Brain microvascular endothelial cell (primary cell): ENCODE measurements around the gene LCNL1.

Experiments
- DNase-seq: peaks from one replicate; pipeline ENCODE4 v3.0.0-alpha.2; 2020
- H3K27ac ChIP-seq: fragments of 250-450 bp; sonication (Bioruptor Pico); 2 replicates; pipeline ENCODE4 v1.5.1; 2020; ENCODE audit warnings: mild to moderate bottlenecking, moderate library complexity
- H3K27me3 ChIP-seq: fragments of 250-450 bp; sonication (Bioruptor Pico); replicated peaks from 2 replicates; pipeline ENCODE4 v1.5.1; 2020; ENCODE audit warnings: mild to moderate bottlenecking
- H3K36me3 ChIP-seq: fragments of 250-450 bp; sonication (Bioruptor Pico); replicated peaks from 2 replicates; pipeline ENCODE4 v1.5.1; 2020; ENCODE audit warnings: mild to moderate bottlenecking
- H3K4me3 ChIP-seq: 2 replicates; pipeline ENCODE4 v1.5.1; 2011; ENCODE audit warnings: low read depth, mild to moderate bottlenecking, control low read depth, low read length, moderate library complexity
- in situ Hi-C: cut with HindIII; loops from 2 replicates; pipeline ENCODE4 v1.10.0; 2017; ENCODE audit warnings: low sequenced_read_pairs, low pct_ligation_motif_present
- TF ChIP-seq, protein P1 (sequence below): IDR thresholded peaks from 2 replicates; pipeline ENCODE4 v1.5.1; 2011; ENCODE audit warnings: low read depth, mild to moderate bottlenecking, moderate library complexity, low read length, control low read depth, inconsistent platforms; ENCODE audit errors: missing control alignments

The LCNL1 gene

DNA sequence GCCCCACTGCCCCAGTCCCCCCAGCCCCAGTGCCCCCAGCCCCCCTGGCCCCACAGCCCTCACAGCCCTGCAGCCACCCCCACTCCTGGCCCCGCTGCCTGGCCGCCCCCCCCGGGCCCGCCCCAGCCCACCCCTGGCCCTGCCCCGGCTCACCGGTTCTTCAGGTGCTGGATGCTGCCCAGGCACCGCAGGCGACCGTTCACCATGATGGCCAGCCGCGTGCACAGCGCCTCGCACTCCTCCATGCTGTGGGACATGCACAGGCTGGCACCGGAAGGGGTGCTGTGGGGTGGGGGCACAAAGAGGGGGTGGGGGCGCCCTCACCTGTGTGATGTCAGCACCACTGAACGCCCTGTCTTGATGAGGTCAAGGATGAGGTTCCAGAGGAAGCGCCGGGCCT is 26.4 kb downstream of the LCNL1 start:
- no peaks in the 10 kb centered on the region for H3K27me3 ChIP-seq
- TF ChIP-seq, protein P1, sequence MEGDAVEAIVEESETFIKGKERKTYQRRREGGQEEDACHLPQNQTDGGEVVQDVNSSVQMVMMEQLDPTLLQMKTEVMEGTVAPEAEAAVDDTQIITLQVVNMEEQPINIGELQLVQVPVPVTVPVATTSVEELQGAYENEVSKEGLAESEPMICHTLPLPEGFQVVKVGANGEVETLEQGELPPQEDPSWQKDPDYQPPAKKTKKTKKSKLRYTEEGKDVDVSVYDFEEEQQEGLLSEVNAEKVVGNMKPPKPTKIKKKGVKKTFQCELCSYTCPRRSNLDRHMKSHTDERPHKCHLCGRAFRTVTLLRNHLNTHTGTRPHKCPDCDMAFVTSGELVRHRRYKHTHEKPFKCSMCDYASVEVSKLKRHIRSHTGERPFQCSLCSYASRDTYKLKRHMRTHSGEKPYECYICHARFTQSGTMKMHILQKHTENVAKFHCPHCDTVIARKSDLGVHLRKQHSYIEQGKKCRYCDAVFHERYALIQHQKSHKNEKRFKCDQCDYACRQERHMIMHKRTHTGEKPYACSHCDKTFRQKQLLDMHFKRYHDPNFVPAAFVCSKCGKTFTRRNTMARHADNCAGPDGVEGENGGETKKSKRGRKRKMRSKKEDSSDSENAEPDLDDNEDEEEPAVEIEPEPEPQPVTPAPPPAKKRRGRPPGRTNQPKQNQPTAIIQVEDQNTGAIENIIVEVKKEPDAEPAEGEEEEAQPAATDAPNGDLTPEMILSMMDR: no peak
- H3K36me3 ChIP-seq: peaks cover 3% of the 10 kb centered on the region
- H3K27ac ChIP-seq: no peak overlapping the region
- in situ Hi-C loops: no loop called here
- H3K4me3 ChIP-seq: no peak overlapping the region
- DNase-seq: no peak

DNA sequence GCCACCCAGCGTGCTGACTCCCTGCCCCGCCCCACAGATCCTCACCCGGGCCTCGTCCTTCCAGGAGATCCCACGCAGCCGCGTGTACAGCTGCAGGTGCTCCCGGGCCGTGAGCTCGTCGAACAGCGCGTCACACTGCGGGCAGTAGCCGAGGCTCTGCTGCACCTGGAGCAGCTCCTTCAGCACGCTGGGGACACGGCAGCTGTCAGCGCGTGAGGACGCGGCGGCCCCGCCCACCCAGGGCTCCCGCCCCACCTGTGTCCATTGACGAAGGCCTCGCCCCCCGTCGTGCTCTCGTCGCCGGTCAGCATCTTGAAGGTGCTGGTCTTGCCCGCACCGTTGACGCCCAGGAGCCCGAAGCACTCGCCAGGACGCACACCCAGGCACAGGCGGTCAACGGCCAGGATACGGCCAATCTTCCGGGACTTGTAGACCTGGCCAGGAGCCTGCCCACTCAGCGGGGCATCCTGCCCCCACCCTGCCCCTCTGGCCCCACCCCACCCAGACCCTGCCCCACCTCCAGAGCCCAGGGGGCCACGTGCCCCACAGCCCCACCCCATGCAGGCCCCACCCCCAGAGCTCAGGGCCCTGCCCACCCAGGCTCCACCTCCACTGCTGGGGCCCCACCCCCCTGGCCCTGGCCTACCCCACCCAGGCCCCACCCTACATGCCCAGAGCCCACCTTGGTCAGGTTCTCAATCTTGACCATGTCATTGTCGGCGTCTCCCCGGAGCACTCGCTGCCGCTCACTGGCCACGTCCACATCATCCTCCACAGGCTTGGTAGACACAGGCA is 27.3 kb downstream of the LCNL1 start:
- Histone ChIP-seq H3K27me3 (no peaks in the 10 kb centered on the region), H3K4me3 (no peak overlapping the region), H3K36me3 (peaks cover 5% of the 10 kb centered on the region), H3K27ac (no peak overlapping the region)
- TF ChIP-seq, protein P1: no peak
- in situ Hi-C loops: no loop called here
- DNase-seq: no peak

DNA sequence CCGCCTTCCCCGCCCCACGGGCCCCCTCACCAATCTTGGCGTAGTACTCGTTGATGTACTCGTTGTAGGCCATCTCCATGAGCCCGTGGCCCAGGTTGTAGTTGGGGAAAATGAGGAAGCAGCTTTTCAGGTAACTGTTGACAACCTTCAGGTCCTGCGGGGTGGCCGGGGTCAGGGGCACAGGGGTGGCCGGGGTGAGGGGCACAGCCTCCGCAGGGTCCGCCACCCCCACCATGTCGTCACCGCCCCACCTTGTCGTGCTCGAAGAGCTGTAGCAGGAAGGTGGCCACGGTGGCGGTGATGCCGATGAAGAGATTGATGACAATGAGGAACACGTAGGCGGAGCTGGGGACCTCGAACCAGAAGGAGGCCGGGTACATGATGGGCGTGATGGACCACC is 28.4 kb downstream of the LCNL1 start:
- TF ChIP-seq, protein P1: no peak
- Histone ChIP-seq H3K27me3 (no peaks in the 10 kb centered on the region), H3K4me3 (no peak overlapping the region), H3K27ac (no peak overlapping the region), H3K36me3 (peaks cover 13% of the 10 kb centered on the region)
- DNase-seq: no peak
- in situ Hi-C loops: no loop called here

DNA sequence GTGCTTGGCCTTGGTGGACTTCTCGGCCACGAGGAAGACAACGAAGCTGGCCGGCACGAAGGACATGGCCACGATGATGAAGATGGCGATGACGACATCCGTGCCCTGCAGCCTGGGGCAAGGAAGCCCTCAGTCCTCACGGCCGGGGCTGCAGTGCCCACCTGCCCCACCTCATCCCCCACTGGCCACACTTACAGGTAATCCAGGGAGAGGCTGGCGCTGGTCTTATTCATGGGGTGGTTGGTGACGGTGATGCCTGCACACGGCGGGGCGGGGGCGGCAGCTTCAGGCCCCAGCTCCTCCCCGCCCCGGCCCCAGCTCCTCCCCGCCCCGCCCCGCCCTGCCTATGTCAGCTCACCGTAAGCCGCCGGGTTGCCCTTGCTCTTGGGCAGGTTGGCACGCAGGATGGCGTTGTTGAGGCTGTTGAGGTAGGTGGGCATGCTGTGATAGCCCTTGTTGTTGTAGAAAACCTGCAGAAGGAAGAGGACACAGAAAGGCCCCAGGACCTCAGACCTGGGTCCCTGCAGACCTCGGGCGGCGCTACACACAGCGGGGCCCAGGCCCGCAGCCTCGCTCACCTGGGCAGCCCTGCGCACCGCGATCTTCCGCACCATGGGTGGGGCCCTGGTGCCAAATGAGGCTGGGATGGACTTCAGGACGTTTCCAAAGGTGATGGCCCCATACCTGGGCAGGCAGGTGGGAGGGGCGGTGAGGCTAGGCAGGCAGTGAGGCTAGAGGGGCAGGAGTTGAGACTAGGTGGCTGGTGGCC is 29.3 kb downstream of the LCNL1 start:
- DNase-seq: no peak
- TF ChIP-seq, protein P1: no peak
- Histone ChIP-seq H3K27me3 (no peaks in the 10 kb centered on the region), H3K27ac (no peak overlapping the region), H3K4me3 (no peak overlapping the region), H3K36me3 (peaks cover 17% of the 10 kb centered on the region)
- in situ Hi-C loops: no loop called here

DNA sequence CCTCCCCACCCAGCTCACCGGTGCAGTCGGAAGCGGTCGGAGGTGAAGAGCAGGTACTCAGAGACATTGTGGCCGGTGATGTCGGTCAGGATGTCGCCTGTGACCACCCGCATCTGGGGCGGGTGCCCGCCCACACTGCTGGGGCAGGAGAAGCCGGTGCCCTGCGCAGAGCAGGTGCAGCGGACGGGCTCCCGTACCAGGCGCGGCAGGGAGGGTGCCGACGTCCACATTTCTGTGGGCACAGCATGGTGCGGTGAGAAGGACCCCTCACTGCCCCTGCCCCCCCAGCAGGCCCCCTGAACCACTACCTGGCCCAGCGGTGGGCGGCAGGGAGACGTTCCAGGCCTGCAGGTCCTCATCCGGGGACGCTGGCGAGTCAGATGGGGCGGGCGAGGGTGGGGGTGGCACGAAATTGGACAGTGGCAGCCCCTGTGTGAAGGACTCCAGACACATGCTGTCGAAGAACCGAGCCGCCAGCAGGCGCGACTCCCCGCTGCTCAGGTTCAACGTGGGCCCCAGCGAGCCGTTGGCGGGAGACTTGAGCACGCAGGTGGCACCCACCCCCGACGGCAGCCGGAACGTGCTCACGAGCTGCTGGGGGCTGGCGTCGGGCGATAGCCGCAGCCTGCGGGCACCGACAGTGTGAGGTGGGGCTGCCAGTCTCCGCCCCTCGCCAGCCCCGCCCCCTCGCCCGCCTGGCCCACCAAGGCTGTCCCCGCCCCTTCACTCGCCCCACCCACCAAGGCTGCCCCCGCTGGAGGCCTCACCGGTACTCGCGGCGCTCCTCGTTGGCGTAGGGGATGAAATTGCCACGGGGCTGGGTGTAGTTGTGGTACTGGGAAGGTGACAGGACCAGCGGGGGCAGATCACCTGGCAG is 30.1 kb downstream of the LCNL1 start:
- peaks cover 23% of the 10 kb centered on the region for H3K36me3 ChIP-seq
- TF ChIP-seq, protein P1: no peak
- DNase-seq: no peak
- no peak overlapping the region for H3K27ac ChIP-seq
- in situ Hi-C loops: no loop called here
- no peaks in the 10 kb centered on the region for H3K27me3 ChIP-seq
- H3K4me3 ChIP-seq: no peak overlapping the region
